Right lobe of liver (tissue), 4 donors: ENCODE results near the gene TRMT1.

Experiments used
- CTCF ChIP-seq, 4 donors: fragments of 200-600 bp in 3 of 4; fragments of 450-650 bp in 1 of 4; IDR thresholded peaks; one replicate each; pipeline versions ENCODE4 v1.5.1 to v1.8.0; 2016 to 2022; ENCODE audit warnings: antibody characterized with exemption in 4 of 4, mild to moderate bottlenecking in 2 of 4
- POLR2A ChIP-seq: fragments of 450-650 bp; IDR thresholded peaks from one replicate; pipeline ENCODE4 v1.6.1; 2017; ENCODE audit warnings: antibody characterized with exemption, mild to moderate bottlenecking
- donor health status: DM: no; HTN: no; CAD: no.
- donor health status: DM: no; HTN: no; CAD: no.
- donor health status: DM: no; HTN: yes; CAD: no.

GRCh38 chr19:13134626-13135025, 18.1 kb upstream of the TRMT1 start:
- TF ChIP-seq POLR2A (no peak), CTCF (IDR thresholded peaks at IDR 0.05) (no peak)
